Panc1 (cell line): ENCODE data around the gene ITPKB. TPM values are rescaled to one million over a fixed set of nuclear protein-coding genes. Genes with fewer than 3 reads are reported as not detected.

Experiments
- ATAC-seq: fragments of 200-7000 bp; cut with Tn5 transposase; 2 replicates; pipeline ENCODE4 v1.9.1; 2020; ENCODE audit warnings: mild to moderate bottlenecking, moderate library complexity
- BruUV-seq: library from RNA; stranded (reverse); fragments of 400-500 nt; replicated peaks from 2 replicates; lab custom pipeline; 2021; lab: Mats Ljungman, UMichigan
- CTCF ChIA-PET: fragments of 300-600 bp; sonication (Branson Sonifier 250); formaldehyde crosslinking; loops from one replicate; lab custom pipeline; 2022; ENCODE audit warnings: antibody characterized with exemption; lab: Charles Lee
- POLR2A ChIA-PET: fragments of 300-600 bp; sonication (Branson Sonifier 250); formaldehyde crosslinking; loops from one replicate; lab custom pipeline; 2022; ENCODE audit warnings: antibody characterized with exemption; lab: Charles Lee
- DNase-seq: peaks from one replicate; pipeline ENCODE4 v3.0.0-alpha.2; 2010; ENCODE audit warnings: low read depth, low spot score
- H3K27ac ChIP-seq: 2 replicates; pipeline ENCODE4 v1.5.1; 2011; ENCODE audit warnings: mild to moderate bottlenecking, low read length, inconsistent platforms
- H3K27me3 ChIP-seq: fragments of 200-500 bp; sonication (Bioruptor generic); 2 replicates; pipeline ENCODE4 v1.6.0; 2014; ENCODE audit warnings: low read length, inconsistent platforms; ENCODE audit not compliant: control insufficient read depth, insufficient read depth
- H3K36me3 ChIP-seq: fragments of 200-500 bp; sonication (Bioruptor generic); 2 replicates; pipeline ENCODE4 v1.5.1; 2014; ENCODE audit warnings: inconsistent platforms, mild to moderate bottlenecking, low read length, moderate library complexity; ENCODE audit not compliant: control insufficient read depth, insufficient read depth
- H3K4me1 ChIP-seq: 2 replicates; pipeline ENCODE4 v1.5.1; 2011; ENCODE audit warnings: inconsistent platforms, mild to moderate bottlenecking, low read length, moderate library complexity; ENCODE audit not compliant: control insufficient read depth, insufficient read depth
- H3K4me3 ChIP-seq, 2 experiments: 2 replicates each; pipeline ENCODE4 v1.5.1; 2011 to 2012; ENCODE audit warnings: low read depth in 2 of 2, low read length in 2 of 2, mild to moderate bottlenecking in 2 of 2, inconsistent platforms in 1 of 2, moderate library complexity in 1 of 2
- H3K9me3 ChIP-seq: fragments of 200-500 bp; sonication (Bioruptor generic); 2 replicates; pipeline ENCODE4 v1.5.1; 2014; ENCODE audit warnings: low read depth, mild to moderate bottlenecking, inconsistent platforms, low read length, moderate library complexity; ENCODE audit not compliant: control insufficient read depth, insufficient read depth
- POLR2AphosphoS5 ChIP-seq: IDR thresholded peaks from 2 replicates; pipeline ENCODE4 v1.6.1; 2012; ENCODE audit warnings: mild to moderate bottlenecking, low read depth, low read length, moderate library complexity
- SIN3A ChIP-seq: IDR thresholded peaks from 2 replicates; pipeline ENCODE4 v1.6.1; 2012; ENCODE audit warnings: low read depth, mild to moderate bottlenecking, low read length, moderate library complexity, borderline replicate concordance; ENCODE audit not compliant: insufficient read depth
- TCF7L2 ChIP-seq: IDR thresholded peaks from 2 replicates; pipeline ENCODE4 v1.6.1; 2011; ENCODE audit warnings: mild to moderate bottlenecking, low read depth, low read length, inconsistent platforms
- in situ Hi-C: cut with HindIII; loops from 2 replicates; pipeline ENCODE4 v1.10.0; 2016; ENCODE audit warnings: low sequenced_read_pairs, low pct_unique_long_range_greater_than_20kb
- intact Hi-C: fragments of 100-400 bp; cut with micrococcal nuclease; formaldehyde crosslinking; loops from one replicate; pipeline ENCODE4 v1.10.0; 2022; ENCODE audit not compliant: unreplicated experiment
- total RNA-seq: library from RNA; stranded (reverse); gene quantifications from one replicate; pipeline ENCODE4 v1.2.1, GENCODE V29; 2021; ENCODE audit not compliant: unreplicated experiment
- TF ChIP-seq, protein P1 (sequence below), 2 experiments: IDR thresholded peaks; 2 replicates each; pipeline ENCODE4 v1.6.1; 2011 to 2012; ENCODE audit warnings: low read depth in 2 of 2, control low read depth in 1 of 2, low read length in 1 of 2, mild to moderate bottlenecking in 1 of 2, moderate library complexity in 1 of 2; ENCODE audit not compliant: insufficient read depth in 1 of 2
- TF ChIP-seq, protein P2 (sequence below): fragments of 450-650 bp; IDR thresholded peaks from 2 replicates; pipeline ENCODE4 v1.5.1; 2017; ENCODE audit warnings: mild to moderate bottlenecking

The ITPKB gene
- total RNA-seq, 1 experiment from 2014 or later = 10.9 TPM

DNA sequence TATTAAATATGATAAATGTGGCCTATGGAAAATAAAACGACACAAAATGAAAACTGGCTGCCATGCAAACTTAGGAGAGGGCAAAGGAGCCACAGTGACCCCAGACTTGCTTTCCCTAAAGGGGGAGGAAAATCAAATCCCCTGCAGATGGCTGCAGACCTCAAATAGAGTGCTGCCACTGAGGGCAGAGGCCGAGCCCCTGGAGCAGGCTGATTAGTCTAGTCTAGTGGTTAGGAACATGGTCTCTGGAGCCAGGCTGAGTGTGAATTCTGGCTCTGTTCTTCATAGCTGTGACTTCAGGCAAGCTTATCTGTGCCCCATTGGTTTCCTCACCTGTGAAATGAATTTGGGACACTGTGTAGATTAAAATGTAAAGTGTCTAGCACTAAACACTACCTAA, 60.8 kb downstream of the ITPKB start:
- Histone ChIP-seq H3K27ac (no peak overlapping the region), H3K36me3 (no peaks in the 10 kb centered on the region), H3K27me3 (no peaks in the 10 kb centered on the region), H3K4me3 (no peak overlapping the region), H3K9me3 (no peaks in the 10 kb centered on the region), H3K4me1 (peaks cover 7% of the 10 kb centered on the region; the same call in 1 of the 2 replicates)
- in situ Hi-C loops = no loop called here
- TF ChIP-seq, protein P1, sequence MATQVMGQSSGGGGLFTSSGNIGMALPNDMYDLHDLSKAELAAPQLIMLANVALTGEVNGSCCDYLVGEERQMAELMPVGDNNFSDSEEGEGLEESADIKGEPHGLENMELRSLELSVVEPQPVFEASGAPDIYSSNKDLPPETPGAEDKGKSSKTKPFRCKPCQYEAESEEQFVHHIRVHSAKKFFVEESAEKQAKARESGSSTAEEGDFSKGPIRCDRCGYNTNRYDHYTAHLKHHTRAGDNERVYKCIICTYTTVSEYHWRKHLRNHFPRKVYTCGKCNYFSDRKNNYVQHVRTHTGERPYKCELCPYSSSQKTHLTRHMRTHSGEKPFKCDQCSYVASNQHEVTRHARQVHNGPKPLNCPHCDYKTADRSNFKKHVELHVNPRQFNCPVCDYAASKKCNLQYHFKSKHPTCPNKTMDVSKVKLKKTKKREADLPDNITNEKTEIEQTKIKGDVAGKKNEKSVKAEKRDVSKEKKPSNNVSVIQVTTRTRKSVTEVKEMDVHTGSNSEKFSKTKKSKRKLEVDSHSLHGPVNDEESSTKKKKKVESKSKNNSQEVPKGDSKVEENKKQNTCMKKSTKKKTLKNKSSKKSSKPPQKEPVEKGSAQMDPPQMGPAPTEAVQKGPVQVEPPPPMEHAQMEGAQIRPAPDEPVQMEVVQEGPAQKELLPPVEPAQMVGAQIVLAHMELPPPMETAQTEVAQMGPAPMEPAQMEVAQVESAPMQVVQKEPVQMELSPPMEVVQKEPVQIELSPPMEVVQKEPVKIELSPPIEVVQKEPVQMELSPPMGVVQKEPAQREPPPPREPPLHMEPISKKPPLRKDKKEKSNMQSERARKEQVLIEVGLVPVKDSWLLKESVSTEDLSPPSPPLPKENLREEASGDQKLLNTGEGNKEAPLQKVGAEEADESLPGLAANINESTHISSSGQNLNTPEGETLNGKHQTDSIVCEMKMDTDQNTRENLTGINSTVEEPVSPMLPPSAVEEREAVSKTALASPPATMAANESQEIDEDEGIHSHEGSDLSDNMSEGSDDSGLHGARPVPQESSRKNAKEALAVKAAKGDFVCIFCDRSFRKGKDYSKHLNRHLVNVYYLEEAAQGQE (IDR thresholded peaks at IDR 0.05; ENCODE audit: insufficient read depth in 1 of 2, low read depth in 2 of 2, low read length in 1 of 2) = no peak
- no peak for TF ChIP-seq TCF7L2
- no peak for TF ChIP-seq POLR2AphosphoS5
- TF ChIP-seq SIN3A = no peak
- TF ChIP-seq, protein P2, sequence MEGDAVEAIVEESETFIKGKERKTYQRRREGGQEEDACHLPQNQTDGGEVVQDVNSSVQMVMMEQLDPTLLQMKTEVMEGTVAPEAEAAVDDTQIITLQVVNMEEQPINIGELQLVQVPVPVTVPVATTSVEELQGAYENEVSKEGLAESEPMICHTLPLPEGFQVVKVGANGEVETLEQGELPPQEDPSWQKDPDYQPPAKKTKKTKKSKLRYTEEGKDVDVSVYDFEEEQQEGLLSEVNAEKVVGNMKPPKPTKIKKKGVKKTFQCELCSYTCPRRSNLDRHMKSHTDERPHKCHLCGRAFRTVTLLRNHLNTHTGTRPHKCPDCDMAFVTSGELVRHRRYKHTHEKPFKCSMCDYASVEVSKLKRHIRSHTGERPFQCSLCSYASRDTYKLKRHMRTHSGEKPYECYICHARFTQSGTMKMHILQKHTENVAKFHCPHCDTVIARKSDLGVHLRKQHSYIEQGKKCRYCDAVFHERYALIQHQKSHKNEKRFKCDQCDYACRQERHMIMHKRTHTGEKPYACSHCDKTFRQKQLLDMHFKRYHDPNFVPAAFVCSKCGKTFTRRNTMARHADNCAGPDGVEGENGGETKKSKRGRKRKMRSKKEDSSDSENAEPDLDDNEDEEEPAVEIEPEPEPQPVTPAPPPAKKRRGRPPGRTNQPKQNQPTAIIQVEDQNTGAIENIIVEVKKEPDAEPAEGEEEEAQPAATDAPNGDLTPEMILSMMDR = no peak
- POLR2A ChIA-PET = no interaction called here
- CTCF ChIA-PET = no interaction called here
- ATAC-seq (no peak), DNase-seq (no peak)
- intact Hi-C loops = no loop called here
- BruUV-seq = no TSS peak

DNA sequence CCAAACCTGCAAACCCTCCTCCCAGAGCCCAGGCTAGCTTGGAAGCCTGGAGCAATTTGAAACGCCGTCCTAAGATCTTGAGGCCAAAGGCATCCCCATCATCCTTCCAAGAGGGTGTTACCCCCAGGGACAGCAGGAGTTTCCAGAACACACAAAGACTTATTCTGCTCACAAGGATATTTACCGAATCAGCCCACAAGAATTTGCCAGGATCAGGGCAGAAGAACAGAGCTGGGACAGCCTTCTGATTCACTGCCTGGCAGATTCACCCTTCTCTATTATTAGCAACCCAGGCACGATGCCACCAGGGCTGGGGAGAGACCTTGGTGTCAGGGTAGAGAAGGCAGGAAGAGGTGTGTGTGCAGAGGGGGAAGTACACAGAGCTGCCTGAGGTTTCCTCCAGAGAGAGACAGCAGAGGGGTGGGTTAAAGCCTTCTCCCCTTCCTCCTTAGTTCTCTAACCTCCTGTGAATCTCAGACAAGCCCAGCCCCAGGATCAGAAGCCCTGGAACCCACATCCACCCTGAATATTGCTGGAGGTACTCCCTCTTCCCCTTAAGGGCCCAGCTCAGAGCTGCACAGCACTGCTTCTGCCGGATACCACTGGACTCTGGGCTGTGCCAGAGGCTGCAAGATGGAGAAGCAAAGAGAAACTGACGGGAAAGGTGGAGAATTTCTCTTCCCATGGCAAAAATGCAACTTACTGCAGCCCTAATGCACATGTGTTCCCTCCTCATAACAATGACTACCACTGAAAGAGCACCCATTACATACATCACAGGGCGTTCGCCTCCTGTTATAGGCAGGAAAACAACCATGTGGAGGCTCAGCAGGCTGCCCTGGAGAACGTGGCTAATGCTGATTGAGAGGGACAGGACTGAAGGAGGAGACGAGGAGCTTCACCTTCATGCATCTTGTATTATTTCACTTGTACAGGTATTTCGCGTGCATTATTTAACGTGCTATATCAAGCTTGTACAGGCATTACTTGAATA, 61.8 kb downstream of the ITPKB start:
- intact Hi-C loops (no loop called here), in situ Hi-C loops (no loop called here)
- Histone ChIP-seq H3K27me3 (no peaks in the 10 kb centered on the region), H3K9me3 (no peaks in the 10 kb centered on the region), H3K4me3 (no peak overlapping the region), H3K27ac (no peak overlapping the region), H3K36me3 (no peaks in the 10 kb centered on the region), H3K4me1 (peaks cover 7% of the 10 kb centered on the region; the same call in 1 of the 2 replicates)
- TF ChIP-seq TCF7L2 (no peak), POLR2AphosphoS5 (no peak), SIN3A (no peak)
- TF ChIP-seq, protein P2 = no peak
- TF ChIP-seq, protein P1 (IDR thresholded peaks at IDR 0.05; ENCODE audit: insufficient read depth in 1 of 2, low read depth in 2 of 2, low read length in 1 of 2) = no peak
- POLR2A ChIA-PET = no interaction called here
- ATAC-seq (peak; percentile 67), DNase-seq (peak; percentile 27)
- BruUV-seq = no TSS peak
- CTCF ChIA-PET = no interaction called here
